K562 (cell line): ENCODE data around the gene ARL16. TPM values are rescaled to one million over a fixed set of nuclear protein-coding genes. Genes with fewer than 3 reads are reported as not detected.

ENCODE experiments used
- AFF1 ChIP-seq, 2 experiments: fragments of 450-650 bp; IDR thresholded peaks; 2 replicates each; pipeline ENCODE4 v1.6.1; 2018; ENCODE audit warnings: mild to moderate bottlenecking in 2 of 2, low read depth in 1 of 2; ENCODE audit not compliant: partially characterized antibody in 2 of 2
- ARID3B ChIP-seq: fragments of 250-450 bp; sonication (Bioruptor Pico); IDR thresholded peaks from 2 replicates; pipeline ENCODE4 v1.4.0; 2020; ENCODE audit warnings: borderline replicate concordance
- E2F1 ChIP-seq: sonication (generic); formaldehyde crosslinking; IDR thresholded peaks from 2 replicates; pipeline ENCODE4 v1.8.1; 2023; ENCODE audit warnings: mild to moderate bottlenecking, missing genetic modification reagents, moderate library complexity
- ELF2 ChIP-seq: fragments of 250-450 bp; sonication (Bioruptor Pico); IDR thresholded peaks from 2 replicates; pipeline ENCODE4 v1.5.0; 2021; ENCODE audit warnings: mild to moderate bottlenecking
- ETS1 ChIP-seq: conservative IDR thresholded peaks from 2 replicates; pipeline ENCODE4 v1.6.1; 2011; ENCODE audit warnings: low read depth, mild to moderate bottlenecking, low read length; ENCODE audit not compliant: control insufficient read depth
- KLF13 ChIP-seq: fragments of 450-650 bp; IDR thresholded peaks from 2 replicates; pipeline ENCODE4 v1.6.1; 2016; ENCODE audit warnings: missing genetic modification characterization, low read depth, mild to moderate bottlenecking, missing compliant biosample characterization, moderate library complexity, borderline replicate concordance
- NRF1 ChIP-seq, 2 experiments: fragments of 450-650 bp; IDR thresholded peaks in 1 of 2; conservative IDR thresholded peaks in 1 of 2; 2 replicates each; pipeline ENCODE4 v1.6.1; 2014; ENCODE audit warnings: mild to moderate bottlenecking in 2 of 2
- RBM22 ChIP-seq: fragments of 200-400 bp; formaldehyde crosslinking; IDR thresholded peaks from 2 replicates; pipeline ENCODE4 v1.6.1; 2018; ENCODE audit warnings: low read length, low read depth; ENCODE audit not compliant: poor library complexity, severe bottlenecking
- TCF15 ChIP-seq: fragments of 250-450 bp; sonication (Bioruptor Pico); IDR thresholded peaks from 2 replicates; pipeline ENCODE4 v1.8.0; 2022; ENCODE audit warnings: moderate library complexity, mild to moderate bottlenecking, inconsistent platforms
- TRIM24 ChIP-seq, 2 experiments: fragments of 450-650 bp; IDR thresholded peaks; 2 replicates each; pipeline ENCODE4 v1.6.1; 2016
- TSHZ1 ChIP-seq: fragments of 250-450 bp; sonication (Bioruptor Pico); IDR thresholded peaks from 2 replicates; pipeline ENCODE4 v1.4.0; 2020; ENCODE audit warnings: mild to moderate bottlenecking, moderate library complexity
- XRCC3 ChIP-seq: fragments of 450-650 bp; IDR thresholded peaks from 2 replicates; pipeline ENCODE4 v1.6.1; 2017; ENCODE audit warnings: mild to moderate bottlenecking, moderate library complexity
- ZBTB7A ChIP-seq: IDR thresholded peaks from 2 replicates; pipeline ENCODE4 v1.6.1; 2011; ENCODE audit warnings: low read depth, mild to moderate bottlenecking, low read length, moderate library complexity, borderline replicate concordance; ENCODE audit not compliant: control insufficient read depth
- polyA plus RNA-seq, 8 experiments: library from polyadenylated mRNA; depleted of rRNA in 4 of 8; stranded (reverse) in 5 of 8; unstranded in 3 of 8; fragments of >200 nt; fragmentation: Nextera tagmentation in 2 of 8; fragmentation: Illumina TruSeq in 1 of 8; extraction: Ambion mirVana in 2 of 8; extraction: Trizol in 1 of 8; gene quantifications; 2 replicates each; pipeline versions ENCODE4 v1.2.1 to v1.2.3, GENCODE V29; 2011 to 2014; ENCODE audit warnings: inconsistent platforms in 1 of 8, missing spikeins in 1 of 8
- total RNA-seq, 7 experiments: library from RNA; depleted of rRNA in 6 of 7; stranded (reverse); fragments of >200 nt in 6 of 7; fragmentation: Illumina TruSeq in 2 of 7; extraction: Trizol in 2 of 7; gene quantifications; 2 replicates each; pipeline versions ENCODE4 v1.2.1 to v1.2.3, GENCODE V29; 2011 to 2021; ENCODE audit warnings: low replicate concordance in 1 of 7

ARL16 gene
- total and polyA plus RNA-seq, 9 of the 15 experiments (the other 6 are each of a cell fraction or from before 2014, with no cell fraction given) = 5.4 to 32.4 (median 22.6) TPM

GRCh38 chr17:81702934-81703746 lies 19.5 kb upstream of the ARL16 start, which contains the start of gene MRPL12 (continued):
- TF ChIP-seq TSHZ1 (CRISPR knock-in tag) = no peak
- no peak for TF ChIP-seq TRIM24 (IDR thresholded peaks at IDR 0.05)
- no peak for TF ChIP-seq AFF1 (IDR thresholded peaks at IDR 0.05; ENCODE audit: low read depth in 1 of 2, partially characterized antibody in 2 of 2)
- TF ChIP-seq NRF1 (conservative IDR thresholded peaks at IDR 0.05 in 1 of 2, IDR thresholded peaks at IDR 0.05 in 1 of 2) = peak; percentile 95 to 96
- TF ChIP-seq RBM22 = peak; percentile 77
- peak; percentile 82; the same call in 1 of the 2 replicates for TF ChIP-seq ETS1
- TF ChIP-seq ZBTB7A = peak; percentile 84
- TF ChIP-seq ARID3B (CRISPR knock-in tag) = no peak
- no peak for TF ChIP-seq XRCC3
- TF ChIP-seq E2F1 (CRISPR knock-in tag) = peak; percentile 33; the same call in 1 of the 2 replicates
- TF ChIP-seq ELF2 (CRISPR knock-in tag) = 0 out of 2 replicates have a peak, but pooled peaks have one; percentile 29
- TF ChIP-seq KLF13 (tag) = 0 out of 2 replicates have a peak, but pooled peaks have one; percentile 25
- TF ChIP-seq TCF15 (CRISPR knock-in tag) = no peak
